ENCODE data around the gene TRIO.

- TF ChIP-seq CTCF (IDR thresholded peaks at IDR 0.05), result no peak
- no peak for TF ChIP-seq POLR2A (IDR thresholded peaks at IDR 0.05)
- TF ChIP-seq EP300 (IDR thresholded peaks at IDR 0.05), result no peak
Measured at GRCh38 chr5:14528115-14528514, 385.0 kb downstream of the TRIO start.
